ENCODE measurements around the gene GLUL. TPM values are rescaled to one million over a fixed set of nuclear protein-coding genes. Genes with fewer than 3 reads are reported as not detected.
"Not testable (repeated sequence)": the region's sequence is repeated elsewhere in the genome, so short reads cannot be mapped to it uniquely, and the experiment has no call there.

The GLUL gene
- total RNA-seq, 1 experiment from 2014 or later, result 11.8 TPM

GRCh38 chr1:182379781-182380180 lies 11.8 kb downstream of the GLUL start:
- in situ Hi-C loops (cut with HindIII; ENCODE audit: low pct_unique_long_range_greater_than_20kb, low sequenced_read_pairs), result not testable (repeated sequence)

GRCh38 chr1:182376936-182377574 lies 14.5 kb downstream of the GLUL start:
- in situ Hi-C loops (cut with HindIII; ENCODE audit: low pct_unique_long_range_greater_than_20kb, low sequenced_read_pairs), result no loop called here
- no peak for DNase-seq (ENCODE audit: low read depth)

More at GRCh38 chr1:182379781-182380180, 11.8 kb downstream of the GLUL start:
- not testable (repeated sequence) for DNase-seq (ENCODE audit: low read depth)

GRCh38 chr1:182374101-182374834 lies 17.3 kb downstream of the GLUL start:
- in situ Hi-C loops (cut with HindIII; ENCODE audit: low pct_unique_long_range_greater_than_20kb, low sequenced_read_pairs), result no loop called here

GRCh38 chr1:182370532-182370931 lies 21.1 kb downstream of the GLUL start:
- in situ Hi-C loops (cut with HindIII; ENCODE audit: low pct_unique_long_range_greater_than_20kb, low sequenced_read_pairs), result no loop called here
- DNase-seq (ENCODE audit: low read depth), result no peak

More at GRCh38 chr1:182374101-182374834, 17.3 kb downstream of the GLUL start:
- DNase-seq (ENCODE audit: low read depth), result no peak

- in situ Hi-C loops (cut with HindIII; ENCODE audit: low pct_unique_long_range_greater_than_20kb, low sequenced_read_pairs), result no loop called here
- DNase-seq (ENCODE audit: low read depth), result no peak
These were observed 22.7 kb downstream of the GLUL start for GRCh38 chr1:182368903-182369302.

- in situ Hi-C loops (cut with HindIII; ENCODE audit: low pct_unique_long_range_greater_than_20kb, low sequenced_read_pairs), result no loop called here
- DNase-seq (ENCODE audit: low read depth), result no peak
These were observed 23.2 kb downstream of the GLUL start for GRCh38 chr1:182368358-182368757.

- no peak for DNase-seq (ENCODE audit: low read depth)
- in situ Hi-C loops (cut with HindIII; ENCODE audit: low pct_unique_long_range_greater_than_20kb, low sequenced_read_pairs), result no loop called here
These were observed 23.7 kb downstream of the GLUL start for GRCh38 chr1:182367926-182368325.

- in situ Hi-C loops (cut with HindIII; ENCODE audit: low pct_unique_long_range_greater_than_20kb, low sequenced_read_pairs), result no loop called here
- DNase-seq (ENCODE audit: low read depth), result no peak
These were observed 25.0 kb downstream of the GLUL start for GRCh38 chr1:182366596-182366995.

GRCh38 chr1:182359645-182360044 lies 31.9 kb downstream of the GLUL start:
- DNase-seq (ENCODE audit: low read depth), result no peak

GRCh38 chr1:182357913-182358312 lies 33.7 kb downstream of the GLUL start:
- in situ Hi-C loops (cut with HindIII; ENCODE audit: low pct_unique_long_range_greater_than_20kb, low sequenced_read_pairs), result no loop called here
- DNase-seq (ENCODE audit: low read depth), result no peak

More at GRCh38 chr1:182359645-182360044, 31.9 kb downstream of the GLUL start:
- in situ Hi-C loops (cut with HindIII; ENCODE audit: low pct_unique_long_range_greater_than_20kb, low sequenced_read_pairs), result no loop called here

- no peak for DNase-seq (ENCODE audit: low read depth)
- in situ Hi-C loops (cut with HindIII; ENCODE audit: low pct_unique_long_range_greater_than_20kb, low sequenced_read_pairs), result no loop called here
These were observed 34.4 kb downstream of the GLUL start for GRCh38 chr1:182357171-182357570.

GRCh38 chr1:182355723-182356098 lies 35.9 kb downstream of the GLUL start:
- in situ Hi-C loops (cut with HindIII; ENCODE audit: low pct_unique_long_range_greater_than_20kb, low sequenced_read_pairs), result no loop called here
- DNase-seq (ENCODE audit: low read depth), result no peak

- in situ Hi-C loops (cut with HindIII; ENCODE audit: low pct_unique_long_range_greater_than_20kb, low sequenced_read_pairs), result no loop called here
- no peak for DNase-seq (ENCODE audit: low read depth)
These were observed 39.7 kb downstream of the GLUL start for GRCh38 chr1:182351790-182352364.

- in situ Hi-C loops (cut with HindIII; ENCODE audit: low pct_unique_long_range_greater_than_20kb, low sequenced_read_pairs), result no loop called here
- no peak for DNase-seq (ENCODE audit: low read depth)
These were observed 40.8 kb downstream of the GLUL start for GRCh38 chr1:182350839-182351238.

- peak; percentile 6 for DNase-seq (ENCODE audit: low read depth)
- in situ Hi-C loops (cut with HindIII; ENCODE audit: low pct_unique_long_range_greater_than_20kb, low sequenced_read_pairs), result no loop called here
These were observed 42.4 kb downstream of the GLUL start for GRCh38 chr1:182348961-182349747.

GRCh38 chr1:182347019-182347418 lies 44.6 kb downstream of the GLUL start:
- DNase-seq (ENCODE audit: low read depth), result no peak
- in situ Hi-C loops (cut with HindIII; ENCODE audit: low pct_unique_long_range_greater_than_20kb, low sequenced_read_pairs), result no loop called here

- in situ Hi-C loops (cut with HindIII; ENCODE audit: low pct_unique_long_range_greater_than_20kb, low sequenced_read_pairs), result no loop called here
- DNase-seq (ENCODE audit: low read depth), result no peak
These were observed 51.1 kb downstream of the GLUL start for GRCh38 chr1:182340233-182341058.

GRCh38 chr1:182339684-182340083 lies 51.9 kb downstream of the GLUL start:
- no peak for DNase-seq (ENCODE audit: low read depth)
- in situ Hi-C loops (cut with HindIII; ENCODE audit: low pct_unique_long_range_greater_than_20kb, low sequenced_read_pairs), result no loop called here
